Sigmoid colon (tissue), 4 donors: ENCODE measurements around the gene ARCN1.

Experiments
- CTCF ChIP-seq, 4 experiments: fragments of 450-650 bp in 3 of 4; fragments of 200-600 bp in 1 of 4; IDR thresholded peaks; one replicate each; pipeline ENCODE4 v1.5.1; 2016 to 2019; ENCODE audit warnings: antibody characterized with exemption in 4 of 4, mild to moderate bottlenecking in 3 of 4, moderate library complexity in 2 of 4
- POLR2A ChIP-seq, 2 donors: fragments of 450-650 bp; IDR thresholded peaks; one replicate each; pipeline ENCODE4 v1.6.1; 2016; ENCODE audit warnings: antibody characterized with exemption in 2 of 2, mild to moderate bottlenecking in 2 of 2, moderate library complexity in 2 of 2
- POLR2AphosphoS5 ChIP-seq, 4 donors: sonication (generic); formaldehyde crosslinking; IDR thresholded peaks; one replicate each; pipeline ENCODE4 v1.6.1; 2017; ENCODE audit warnings: antibody characterized with exemption in 4 of 4

GRCh38 chr11:118638726-118639125 lies 66.5 kb downstream of the ARCN1 start:
- no peak for TF ChIP-seq CTCF (IDR thresholded peaks at IDR 0.05)
- no peak for TF ChIP-seq POLR2AphosphoS5 (IDR thresholded peaks at IDR 0.05)
- no peak for TF ChIP-seq POLR2A (IDR thresholded peaks at IDR 0.05)
